Measurements from ENCODE around the gene CADM2. TPM values are rescaled to one million over a fixed set of nuclear protein-coding genes. Genes with fewer than 3 reads are reported as not detected.

Gene CADM2
- total RNA-seq, 1 experiment from 2014 or later, result 10.9 TPM

GRCh38 chr3:85760342-85760741 is 801.6 kb downstream of the CADM2 start:
- H3K9me3 Mint-ChIP-seq, result no peaks in the 10 kb centered on the region
- DNase-seq, result no peak
- H3K36me3 Mint-ChIP-seq (ENCODE audit: insufficient read depth in 1 of 3, low read depth in 3 of 3), result peaks cover 0 to 2% (median 0%) of the 10 kb centered on the region in 3 experiments; a peak in 2 of 7 replicates
- no peak overlapping the region for H2BK20ac ChIP-seq (ENCODE audit: low read depth, low read length, poor library complexity, severe bottlenecking)
- H3K4me2 ChIP-seq (ENCODE audit: insufficient read depth, insufficient read length, low read length), result no peak overlapping the region
- no peak overlapping the region for H2BK12ac ChIP-seq (ENCODE audit: insufficient read length, low read depth, low read length)
- no peak overlapping the region for H3K4me3 Mint-ChIP-seq
- H3K14ac ChIP-seq (ENCODE audit: insufficient read depth, low read length), result no peak overlapping the region
- no peaks in the 10 kb centered on the region for H3K79me1 ChIP-seq (ENCODE audit: insufficient read depth, low read depth, low read length, poor library complexity, severe bottlenecking)
- WGBS (ENCODE audit: extremely low coverage, insufficient read length, low lambda C conversion rate), result no CpG with 5 or more reads among the region's 3 CpGs
- H3K23me2 ChIP-seq (ENCODE audit: insufficient read length, low read depth, low read length, poor library complexity, severe bottlenecking), result no peaks in the 10 kb centered on the region
- no peak overlapping the region for H4K8ac ChIP-seq (replicated peaks; ENCODE audit: insufficient read length, low read depth, low read length)
- no peak overlapping the region for H3K18ac ChIP-seq (ENCODE audit: insufficient read length, low read depth, low read length)
- H3K56ac ChIP-seq (ENCODE audit: insufficient read length, low read depth, low read length), result no peak overlapping the region
- no peaks in the 10 kb centered on the region for H3K27me3 ChIP-seq (ENCODE audit: insufficient read depth, low read length)
- H4K20me1 ChIP-seq (ENCODE audit: control insufficient read depth, insufficient read depth, insufficient read length), result no peaks in the 10 kb centered on the region
- no peak overlapping the region for H2AK5ac ChIP-seq (ENCODE audit: insufficient read length, low read length)
- TF ChIP-seq, protein P1, sequence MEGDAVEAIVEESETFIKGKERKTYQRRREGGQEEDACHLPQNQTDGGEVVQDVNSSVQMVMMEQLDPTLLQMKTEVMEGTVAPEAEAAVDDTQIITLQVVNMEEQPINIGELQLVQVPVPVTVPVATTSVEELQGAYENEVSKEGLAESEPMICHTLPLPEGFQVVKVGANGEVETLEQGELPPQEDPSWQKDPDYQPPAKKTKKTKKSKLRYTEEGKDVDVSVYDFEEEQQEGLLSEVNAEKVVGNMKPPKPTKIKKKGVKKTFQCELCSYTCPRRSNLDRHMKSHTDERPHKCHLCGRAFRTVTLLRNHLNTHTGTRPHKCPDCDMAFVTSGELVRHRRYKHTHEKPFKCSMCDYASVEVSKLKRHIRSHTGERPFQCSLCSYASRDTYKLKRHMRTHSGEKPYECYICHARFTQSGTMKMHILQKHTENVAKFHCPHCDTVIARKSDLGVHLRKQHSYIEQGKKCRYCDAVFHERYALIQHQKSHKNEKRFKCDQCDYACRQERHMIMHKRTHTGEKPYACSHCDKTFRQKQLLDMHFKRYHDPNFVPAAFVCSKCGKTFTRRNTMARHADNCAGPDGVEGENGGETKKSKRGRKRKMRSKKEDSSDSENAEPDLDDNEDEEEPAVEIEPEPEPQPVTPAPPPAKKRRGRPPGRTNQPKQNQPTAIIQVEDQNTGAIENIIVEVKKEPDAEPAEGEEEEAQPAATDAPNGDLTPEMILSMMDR (conservative IDR thresholded peaks at IDR 0.05), result no peak
- H2BK120ac ChIP-seq (ENCODE audit: low read depth, low read length, poor library complexity, severe bottlenecking), result no peak overlapping the region
- H3K4me1 ChIP-seq (ENCODE audit: insufficient read depth, low read length), result no peaks in the 10 kb centered on the region
- H3K23ac ChIP-seq (ENCODE audit: insufficient read length, low read depth, low read length), result no peak overlapping the region
- H3K4me1 Mint-ChIP-seq, result peaks cover 7 to 20% of the 10 kb centered on the region in 2 experiments
- H3K27ac Mint-ChIP-seq, result no peak overlapping the region
- H3K27me3 Mint-ChIP-seq (ENCODE audit: low read depth), result no peaks in the 10 kb centered on the region
- H3T11ph ChIP-seq (ENCODE audit: low read length), result no peak overlapping the region
- H3K79me2 ChIP-seq (ENCODE audit: insufficient read depth, low read length), result no peaks in the 10 kb centered on the region
- no peak overlapping the region for H2BK5ac ChIP-seq (ENCODE audit: insufficient read length, low read length)
- H3K4ac ChIP-seq (ENCODE audit: low read depth, low read length), result no peak overlapping the region
- no peak overlapping the region for H3K27ac ChIP-seq (ENCODE audit: insufficient read length, low read depth, low read length)
- H2AFZ ChIP-seq (ENCODE audit: low read length), result no peak overlapping the region
- no peak overlapping the region for H4K5ac ChIP-seq (ENCODE audit: insufficient read length, low read depth, low read length)
- no peak overlapping the region for H4K91ac ChIP-seq (ENCODE audit: insufficient read length, low read depth, low read length)
- no peak overlapping the region for H3K9ac ChIP-seq (ENCODE audit: extremely low read depth, insufficient read length, low read length)
- no peak overlapping the region for H2BK15ac ChIP-seq (ENCODE audit: low read depth, low read length)
- no peaks in the 10 kb centered on the region for H3K9me3 ChIP-seq (ENCODE audit: control insufficient read depth, low read depth, low read length)

Measured in H9 (cell line).